Stimulated activated CD4-positive, alpha-beta T cell treated with anti-CD3 and anti-CD28 coated beads, Interleukin-2, amount 100 ng/mL, for 24 hours (primary cell): ENCODE results near the gene TNFAIP1.
"Not testable (repeated sequence)": the region's sequence is repeated elsewhere in the genome, so short reads cannot be mapped to it uniquely, and the experiment has no call there.

Source experiments
- DNase-seq, 2 donors: peaks; one replicate each; pipeline ENCODE4 v3.0.0-alpha.2; 2020

Gene TNFAIP1, protein sequence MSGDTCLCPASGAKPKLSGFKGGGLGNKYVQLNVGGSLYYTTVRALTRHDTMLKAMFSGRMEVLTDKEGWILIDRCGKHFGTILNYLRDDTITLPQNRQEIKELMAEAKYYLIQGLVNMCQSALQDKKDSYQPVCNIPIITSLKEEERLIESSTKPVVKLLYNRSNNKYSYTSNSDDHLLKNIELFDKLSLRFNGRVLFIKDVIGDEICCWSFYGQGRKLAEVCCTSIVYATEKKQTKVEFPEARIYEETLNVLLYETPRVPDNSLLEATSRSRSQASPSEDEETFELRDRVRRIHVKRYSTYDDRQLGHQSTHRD

GRCh38 chr17:28335201-28335958 is at the start of gene TNFAIP1, which contains the start of gene IFT20:
TNFAIP1 (plus strand) TSS chr17:28335761; CDS start chr17:28339522, 3,761 bp downstream.
IFT20 (minus strand) TSS chr17:28335472; CDS start chr17:28331985, 3,487 bp downstream.
- peak; percentile 94 to 98 for DNase-seq

GRCh38 chr17:28285965-28286364 is 49.6 kb upstream of the TNFAIP1 start:
- no peak for DNase-seq

GRCh38 chr17:28290703-28291102 is 44.9 kb upstream of the TNFAIP1 start:
- no peak for DNase-seq

DNA sequence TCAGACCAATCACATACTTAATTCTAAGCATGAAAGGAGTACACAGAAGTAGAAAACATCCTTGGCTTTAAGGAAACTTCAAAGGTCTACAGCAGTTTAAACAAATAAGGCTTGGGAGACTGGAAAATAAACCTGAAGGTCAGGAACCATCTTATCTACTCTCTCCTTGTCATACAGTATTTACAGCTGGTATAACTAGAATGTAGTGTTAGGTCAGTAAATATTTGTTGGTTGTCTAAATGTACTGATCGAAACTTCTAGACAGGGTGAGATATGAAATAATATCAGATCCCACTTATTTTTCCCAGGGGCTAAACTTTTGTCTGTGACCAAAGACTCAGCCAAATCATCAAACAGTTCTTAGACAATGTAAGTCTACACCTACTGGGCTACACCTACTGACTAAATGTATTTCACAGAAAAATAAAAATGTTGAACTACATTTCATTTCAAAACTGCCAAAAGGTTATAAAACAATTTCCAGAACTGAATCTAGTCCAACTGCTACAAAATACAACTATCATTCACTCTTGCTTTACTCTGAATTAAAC is 43.7 kb upstream of the TNFAIP1 start:
- no peak for DNase-seq

DNA sequence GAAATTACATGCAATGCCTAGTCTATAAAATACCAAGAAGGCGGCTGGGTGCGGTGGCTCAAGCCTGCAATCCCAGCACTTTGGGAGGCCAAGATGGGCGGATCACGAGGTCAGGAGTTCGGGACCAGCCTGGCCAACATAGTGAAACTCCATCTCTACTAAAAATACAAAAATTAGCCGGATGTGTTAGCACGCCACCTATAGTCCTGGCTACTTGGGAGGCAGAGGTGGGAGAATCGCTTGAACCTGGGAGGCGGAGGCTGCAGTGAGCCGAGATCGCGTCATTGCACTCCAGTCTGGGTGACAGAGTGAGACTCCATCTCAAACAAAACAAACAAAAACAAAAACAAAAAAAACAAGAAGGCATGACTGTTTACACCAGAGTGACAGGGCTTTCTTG is 42.7 kb upstream of the TNFAIP1 start:
- not testable (repeated sequence) for DNase-seq

DNA sequence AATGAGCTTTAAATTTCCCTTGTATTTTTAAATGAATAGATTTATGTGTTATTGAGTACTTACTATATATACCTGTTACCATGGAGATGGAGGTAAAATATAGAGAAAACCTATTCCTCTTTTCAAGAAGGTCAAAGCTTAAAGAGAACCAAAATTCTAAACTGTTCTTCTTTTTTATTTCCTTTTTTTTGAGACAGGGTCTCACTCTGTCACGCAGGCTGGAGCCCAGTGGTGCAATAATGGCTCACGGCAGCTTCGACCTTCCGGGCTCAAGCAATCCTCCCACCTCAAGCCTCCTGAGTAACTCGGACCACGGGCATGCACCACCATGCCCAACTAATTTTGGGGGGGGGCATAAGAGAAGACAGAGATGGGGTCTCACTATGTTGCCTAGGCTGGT is 41.6 kb upstream of the TNFAIP1 start:
- no peak for DNase-seq

DNA sequence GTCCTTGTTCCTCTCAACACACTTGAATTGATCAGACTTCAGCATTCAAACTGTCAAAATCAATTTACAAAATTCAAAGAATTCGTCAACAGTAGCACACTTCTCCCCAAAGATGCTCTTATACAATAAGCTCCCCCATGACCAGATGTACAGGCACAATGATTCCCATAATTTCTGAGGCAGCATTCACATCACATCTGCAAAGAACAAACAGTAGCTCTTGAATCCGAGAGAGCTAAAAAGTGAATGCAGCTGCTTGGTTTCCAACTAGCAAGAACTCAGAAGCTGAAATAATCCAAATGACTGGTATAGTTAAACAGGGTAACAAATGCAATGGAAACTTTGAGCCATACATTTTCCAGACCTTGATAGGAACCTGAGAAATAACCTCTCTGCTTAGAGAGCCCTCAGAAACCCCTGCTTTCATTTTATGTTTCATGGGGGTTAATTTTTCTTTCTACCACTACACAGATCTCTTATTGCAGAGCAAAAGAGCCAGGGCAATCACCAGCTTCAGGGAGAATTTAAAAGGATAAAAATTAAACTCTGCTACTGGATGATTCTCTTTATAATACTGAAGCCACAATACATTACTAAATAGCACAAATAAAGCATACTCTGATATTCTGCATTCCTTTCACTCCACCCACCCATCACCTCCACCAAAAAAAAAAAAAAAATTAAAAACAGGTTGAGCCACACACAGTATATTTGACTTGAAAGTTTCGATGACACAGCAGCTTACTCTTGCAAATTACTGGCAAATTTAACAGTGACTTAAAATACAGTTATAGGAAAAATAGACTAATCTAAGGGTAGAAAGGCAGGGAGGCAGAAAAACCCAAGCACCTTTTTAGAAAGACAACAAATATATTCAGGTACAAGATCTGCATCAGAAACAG is 39.6 kb upstream of the TNFAIP1 start:
- no peak for DNase-seq

DNA sequence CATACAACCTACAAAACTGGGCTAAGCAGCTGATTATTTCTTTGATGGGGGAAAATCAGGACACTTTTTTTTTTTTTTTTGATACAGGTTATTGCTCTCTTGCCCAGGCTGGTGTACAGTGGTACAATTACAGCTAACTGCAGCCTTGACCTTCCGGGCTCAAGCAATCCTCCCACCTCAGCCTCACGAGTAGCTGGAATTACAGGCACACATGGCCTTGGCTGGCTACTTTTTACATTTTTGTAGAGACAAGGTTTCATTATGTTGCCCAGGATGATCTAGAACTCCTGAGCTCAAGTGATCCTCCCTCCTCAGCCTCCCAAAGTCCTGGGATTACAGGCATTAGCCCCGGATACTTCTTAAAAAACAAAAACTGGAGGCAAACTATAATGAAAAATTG is 37.1 kb upstream of the TNFAIP1 start:
- no peak for DNase-seq

- no peak for DNase-seq
Observed at GRCh38 chr17:28306954-28307401, 28.6 kb upstream of the TNFAIP1 start.

GRCh38 chr17:28313841-28314240 is 21.7 kb upstream of the TNFAIP1 start:
- DNase-seq = no peak

DNA sequence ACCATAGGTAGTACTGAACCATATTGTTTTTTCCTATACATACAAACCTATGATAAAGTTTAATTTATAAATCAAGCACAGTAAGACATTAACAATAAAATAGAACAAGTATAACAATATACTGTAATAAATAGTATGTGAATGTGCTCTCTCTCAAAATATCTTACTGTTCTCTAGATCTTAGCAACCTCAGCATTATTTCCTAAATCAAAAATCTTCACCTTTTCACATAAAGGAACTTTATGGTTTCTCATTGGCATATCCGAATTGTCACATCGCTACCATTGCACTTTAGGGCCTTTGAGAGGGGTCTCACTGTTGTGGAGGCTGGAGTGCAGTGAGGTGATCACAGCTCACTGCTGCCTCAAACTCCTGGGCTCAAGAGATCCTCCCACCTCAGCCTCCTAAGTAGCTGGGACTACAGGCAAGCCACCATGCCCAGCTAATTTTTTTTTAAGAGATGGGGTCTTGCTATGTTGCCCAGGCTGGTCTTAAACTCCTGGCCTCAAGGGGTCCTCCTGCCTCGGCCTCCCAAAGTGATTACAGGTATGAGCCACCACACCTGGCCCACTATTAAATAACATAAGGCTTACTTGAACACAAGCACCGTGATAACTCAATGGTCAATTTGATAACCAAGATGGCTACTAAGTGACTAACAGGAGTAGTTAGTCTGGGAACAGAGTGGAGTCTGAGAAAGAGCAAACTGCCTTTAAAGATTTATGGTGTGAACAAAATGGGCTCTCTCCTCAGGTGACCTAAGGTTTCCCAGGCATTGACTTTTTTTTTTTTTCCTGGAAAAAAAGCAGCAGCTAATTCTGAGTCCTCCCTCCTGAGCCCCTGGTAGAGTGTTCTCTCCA is 19.5 kb upstream of the TNFAIP1 start:
- DNase-seq = no peak

DNA sequence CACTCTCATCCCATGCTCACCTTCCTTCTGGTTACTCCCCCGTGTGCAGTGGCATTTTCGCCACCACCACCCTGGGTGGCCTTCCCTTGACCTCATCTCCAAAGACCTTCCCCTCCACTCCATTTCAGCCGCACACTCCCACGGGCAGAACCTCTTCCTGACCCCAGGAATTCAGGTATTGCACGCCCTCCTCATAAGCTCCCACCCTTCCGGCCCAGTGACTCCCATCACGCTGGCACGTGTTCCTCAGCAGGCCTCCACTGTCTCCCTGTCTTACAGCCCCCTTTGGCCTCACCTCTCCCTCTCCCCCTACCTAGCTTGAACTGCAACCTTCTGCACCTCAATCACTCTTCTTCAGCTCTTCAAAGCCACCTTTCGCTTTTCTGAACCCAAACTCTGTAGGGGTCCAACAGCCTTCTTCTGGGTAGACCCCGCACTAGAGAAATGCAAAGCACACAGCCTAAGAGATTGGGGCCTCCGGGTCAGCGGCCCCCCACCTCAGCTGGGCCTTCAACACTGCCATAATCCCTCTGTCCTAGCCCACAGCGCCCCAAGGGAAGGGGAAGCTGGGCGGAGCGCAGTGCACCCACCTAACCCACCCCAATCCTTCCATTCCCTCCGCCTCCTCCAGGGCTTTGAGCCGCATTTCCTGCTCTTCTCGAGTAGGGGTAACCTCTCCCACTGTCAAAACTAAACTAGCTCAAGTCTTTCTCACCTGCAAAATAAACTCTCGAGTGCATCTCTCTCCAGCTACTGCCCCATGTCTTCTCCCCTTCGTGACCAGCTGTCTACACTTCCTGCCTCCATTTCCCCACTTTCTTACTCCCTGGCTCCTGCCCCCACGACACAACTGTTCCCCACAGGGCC is 18.2 kb upstream of the TNFAIP1 start:
- no peak for DNase-seq

DNA sequence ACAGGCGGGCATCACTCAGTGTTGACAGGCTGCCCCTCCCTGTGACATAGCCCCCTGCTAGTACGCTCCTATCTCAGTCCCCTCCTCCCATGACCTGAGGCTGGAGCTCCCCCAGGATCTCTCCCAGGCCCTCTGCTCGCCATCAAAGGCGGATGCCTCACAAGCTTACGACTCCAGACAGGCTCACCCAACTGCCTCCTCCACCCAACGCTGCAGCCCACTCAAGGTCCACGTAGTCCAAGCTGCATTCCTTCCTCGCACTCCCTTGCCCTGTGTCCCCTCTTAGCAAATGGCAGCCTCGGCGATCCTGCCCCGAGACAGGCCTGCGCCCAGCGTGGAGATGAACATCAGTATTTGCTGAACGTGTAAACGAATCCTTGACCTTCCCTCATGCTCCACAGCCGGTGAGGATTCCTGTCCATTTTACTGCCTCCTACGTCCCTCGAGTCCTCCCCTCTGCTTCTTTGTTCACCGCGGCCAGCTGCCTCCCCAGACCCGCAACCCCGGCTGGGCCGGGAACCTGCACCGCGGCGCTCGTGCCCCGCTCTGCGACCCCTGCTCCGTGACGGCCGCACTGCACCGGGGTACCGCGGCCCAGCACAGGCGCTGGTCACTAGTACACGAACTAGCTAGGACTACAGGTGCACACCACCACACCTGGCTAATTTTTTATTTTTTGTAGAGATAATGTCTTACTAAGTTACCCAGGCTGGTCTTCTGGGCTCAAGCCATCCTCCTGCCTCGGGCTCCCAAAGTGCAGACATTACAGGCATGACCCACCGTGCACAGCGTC is 17.4 kb upstream of the TNFAIP1 start:
- peak in 1 of 2 donors; percentile 28 for DNase-seq

- DNase-seq = peak; percentile 96 to 97
Observed at GRCh38 chr17:28318759-28319597, 16.6 kb upstream of the TNFAIP1 start, which contains the start of gene TMEM97. TMEM97 (plus strand) TSS chr17:28319200; CDS start chr17:28319240, 40 bp downstream.

DNA sequence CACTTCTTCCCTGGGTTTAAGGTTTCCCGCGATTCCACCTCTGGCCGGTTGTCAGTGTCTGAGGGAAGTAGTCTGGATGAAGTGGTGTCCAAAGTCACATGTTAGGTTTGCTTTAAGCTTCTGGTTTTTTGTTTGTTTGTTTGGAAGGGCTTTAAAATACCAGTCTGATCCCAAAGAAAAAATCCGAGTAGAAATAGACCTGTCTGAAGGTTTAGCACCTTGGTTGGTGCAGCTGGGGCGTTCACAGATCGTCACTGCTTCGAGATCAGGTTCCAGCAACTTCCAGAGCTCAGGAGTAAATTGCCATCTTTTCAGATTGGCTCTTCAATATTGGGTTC is 16.0 kb upstream of the TNFAIP1 start:
- DNase-seq = no peak

GRCh38 chr17:28320215-28321061 is 15.1 kb upstream of the TNFAIP1 start:
- no peak for DNase-seq

- DNase-seq = no peak
Observed at GRCh38 chr17:28324267-28324745, 11.3 kb upstream of the TNFAIP1 start.

DNA sequence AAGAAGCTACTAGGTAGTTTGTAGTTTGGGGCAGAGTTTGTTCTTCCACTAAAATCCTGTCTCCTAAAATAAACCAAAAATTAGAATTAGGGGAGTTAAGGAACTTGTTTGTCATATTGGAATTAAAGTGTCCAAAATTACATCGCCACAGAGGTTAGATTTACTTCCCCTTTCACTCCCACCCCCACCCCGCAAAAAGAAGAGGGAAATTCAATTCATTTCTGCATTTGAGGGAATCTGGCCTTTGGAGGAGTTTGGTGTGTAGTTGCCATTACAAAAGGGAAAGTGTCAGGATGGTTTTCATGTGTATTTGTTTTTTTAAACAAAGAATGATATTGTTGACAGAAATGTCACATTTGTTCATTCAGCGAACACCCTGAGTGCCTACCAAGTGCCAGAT is 10.8 kb upstream of the TNFAIP1 start:
- no peak for DNase-seq
